K562 (cell line): ENCODE results near the gene MRPS15. TPM values are rescaled to one million over a fixed set of nuclear protein-coding genes. Genes with fewer than 3 reads are reported as not detected.

Experiments used
- CBFA2T3 ChIP-seq: fragments of 450-650 bp; IDR thresholded peaks from 2 replicates; pipeline ENCODE4 v1.6.1; 2017
- E2F3 ChIP-seq: fragments of 250-450 bp; sonication (Bioruptor Pico); IDR thresholded peaks from 2 replicates; pipeline ENCODE4 v1.4.0; 2020; ENCODE audit warnings: mild to moderate bottlenecking
- ETV6 ChIP-seq, 3 experiments: fragments of 150-350 bp in 1 of 3; sonication (generic) in 1 of 3; formaldehyde crosslinking in 1 of 3; IDR thresholded peaks; 2 replicates each; pipeline versions ENCODE4 v1.6.1 to v1.8.0; 2014 to 2022; ENCODE audit warnings: borderline replicate concordance in 2 of 3, low read depth in 2 of 3, antibody characterized with exemption in 1 of 3, low read length in 1 of 3, mild to moderate bottlenecking in 1 of 3, missing genetic modification reagents in 1 of 3
- FOXK2 ChIP-seq, 2 experiments: fragments of 450-650 bp; IDR thresholded peaks in 1 of 2; conservative IDR thresholded peaks in 1 of 2; 2 replicates each; pipeline ENCODE4 v1.6.1; 2016; ENCODE audit warnings: low read depth in 2 of 2, mild to moderate bottlenecking in 1 of 2
- ILK ChIP-seq: fragments of 450-650 bp; IDR thresholded peaks from 2 replicates; pipeline ENCODE4 v1.6.1; 2016; ENCODE audit warnings: missing genetic modification characterization, low read depth, mild to moderate bottlenecking, missing compliant biosample characterization, moderate library complexity, borderline replicate concordance
- MAFF ChIP-seq: IDR thresholded peaks from 2 replicates; pipeline ENCODE4 v1.6.1; 2012; ENCODE audit warnings: low read length, improper control_type of control experiment
- MCM2 ChIP-seq: fragments of 450-650 bp; IDR thresholded peaks from 2 replicates; pipeline ENCODE4 v1.6.1; 2017; ENCODE audit warnings: low read depth, mild to moderate bottlenecking
- NRF1 ChIP-seq, 2 experiments: fragments of 450-650 bp; IDR thresholded peaks in 1 of 2; conservative IDR thresholded peaks in 1 of 2; 2 replicates each; pipeline ENCODE4 v1.6.1; 2014; ENCODE audit warnings: mild to moderate bottlenecking in 2 of 2
- POLR2B ChIP-seq: fragments of 450-650 bp; IDR thresholded peaks from 2 replicates; pipeline ENCODE4 v1.6.1; 2018; ENCODE audit warnings: low read depth; ENCODE audit not compliant: partially characterized antibody
- RBM14 ChIP-seq: fragments of 200-400 bp; formaldehyde crosslinking; IDR thresholded peaks from 2 replicates; pipeline ENCODE4 v1.6.1; 2018; ENCODE audit warnings: low read depth, mild to moderate bottlenecking, low read length, moderate library complexity, borderline replicate concordance; ENCODE audit not compliant: insufficient read depth
- SREBF2 ChIP-seq: sonication (generic); formaldehyde crosslinking; IDR thresholded peaks from 2 replicates; pipeline ENCODE4 v1.4.0; 2020; ENCODE audit warnings: mild to moderate bottlenecking, missing genetic modification reagents
- ZBTB1 ChIP-seq: sonication (generic); formaldehyde crosslinking; IDR thresholded peaks from 2 replicates; pipeline ENCODE4 v1.8.1; 2023; ENCODE audit warnings: missing genetic modification reagents, low read depth, mild to moderate bottlenecking, borderline replicate concordance
- ZNF707 ChIP-seq: fragments of 250-450 bp; sonication (Bioruptor Pico); conservative IDR thresholded peaks from 2 replicates; pipeline ENCODE4 v1.8.0; 2022; ENCODE audit warnings: inconsistent platforms, mild to moderate bottlenecking, moderate library complexity
- ZNF79 ChIP-seq: fragments of 250-450 bp; sonication (Bioruptor Pico); IDR thresholded peaks from 2 replicates; pipeline ENCODE4 v1.4.0; 2020; ENCODE audit warnings: low read depth, mild to moderate bottlenecking, moderate library complexity
- ZNF830 ChIP-seq: fragments of 250-450 bp; sonication (Bioruptor Pico); IDR thresholded peaks from 2 replicates; pipeline ENCODE4 v1.5.0; 2021; ENCODE audit warnings: mild to moderate bottlenecking
- polyA plus RNA-seq, 8 experiments: library from polyadenylated mRNA; depleted of rRNA in 4 of 8; stranded (reverse) in 5 of 8; unstranded in 3 of 8; fragments of >200 nt; fragmentation: Nextera tagmentation in 2 of 8; fragmentation: Illumina TruSeq in 1 of 8; extraction: Ambion mirVana in 2 of 8; extraction: Trizol in 1 of 8; gene quantifications; 2 replicates each; pipeline versions ENCODE4 v1.2.1 to v1.2.3, GENCODE V29; 2011 to 2014; ENCODE audit warnings: inconsistent platforms in 1 of 8, missing spikeins in 1 of 8
- total RNA-seq, 7 experiments: library from RNA; depleted of rRNA in 6 of 7; stranded (reverse); fragments of >200 nt in 6 of 7; fragmentation: Illumina TruSeq in 2 of 7; extraction: Trizol in 2 of 7; gene quantifications; 2 replicates each; pipeline versions ENCODE4 v1.2.1 to v1.2.3, GENCODE V29; 2011 to 2021; ENCODE audit warnings: low replicate concordance in 1 of 7
- TF ChIP-seq, protein P1 (sequence below): fragments of 250-450 bp; sonication (Bioruptor Pico); IDR thresholded peaks from 2 replicates; pipeline ENCODE4 v1.5.0; 2020; ENCODE audit warnings: mild to moderate bottlenecking
- TF ChIP-seq, protein P2 (sequence below): fragments of 250-450 bp; sonication (Bioruptor Pico); IDR thresholded peaks from 2 replicates; pipeline ENCODE4 v1.8.0; 2021; ENCODE audit warnings: mild to moderate bottlenecking, moderate library complexity
- TF ChIP-seq, protein P3 (sequence below): fragments of 250-450 bp; sonication (Bioruptor Pico); IDR thresholded peaks from 2 replicates; pipeline ENCODE4 v1.4.0; 2020; ENCODE audit warnings: mild to moderate bottlenecking, moderate library complexity
- TF ChIP-seq, protein P4 (sequence below): fragments of 250-450 bp; sonication (Bioruptor Pico); IDR thresholded peaks from 2 replicates; pipeline ENCODE4 v1.4.0; 2020; ENCODE audit warnings: mild to moderate bottlenecking
- TF ChIP-seq, protein P5 (sequence below): fragments of 450-650 bp; formaldehyde crosslinking; IDR thresholded peaks from 2 replicates; pipeline ENCODE4 v1.4.0; 2022; ENCODE audit warnings: mild to moderate bottlenecking, moderate library complexity
- TF ChIP-seq, protein P6 (sequence below): fragments of 250-450 bp; sonication (Bioruptor Pico); IDR thresholded peaks from 2 replicates; pipeline ENCODE4 v1.8.0; 2021; ENCODE audit warnings: moderate library complexity, mild to moderate bottlenecking, inconsistent platforms

MRPS15 gene
- total and polyA plus RNA-seq, 9 of the 15 experiments (the other 6 are each of a cell fraction or from before 2014, with no cell fraction given), result 62.9 to 286 (median 149) TPM

DNA sequence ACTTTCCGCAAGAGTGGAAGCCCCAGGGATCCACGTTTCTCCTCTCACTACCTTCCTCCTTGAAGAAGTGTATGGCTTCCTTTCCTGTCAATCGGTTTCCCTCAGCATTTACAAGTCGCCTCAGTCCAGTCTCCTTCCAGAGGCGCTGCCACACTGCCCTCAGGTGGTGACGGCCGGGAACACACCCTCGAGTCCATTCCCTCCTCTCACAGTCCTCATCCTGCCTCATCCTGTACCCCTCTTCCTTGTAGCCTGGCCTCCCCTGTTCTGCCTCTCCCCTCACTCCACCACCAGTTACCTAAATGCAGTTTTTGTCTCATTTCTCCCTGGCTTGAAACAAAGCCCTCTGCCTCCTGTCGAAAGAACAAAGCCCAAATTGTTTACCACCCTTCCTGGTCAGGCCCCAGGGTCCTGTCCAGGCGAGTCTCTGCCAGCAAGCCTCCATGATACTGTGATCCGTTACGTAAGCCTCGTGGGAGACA is 43.3 kb downstream of the MRPS15 start (continued):
- TF ChIP-seq, protein P1, sequence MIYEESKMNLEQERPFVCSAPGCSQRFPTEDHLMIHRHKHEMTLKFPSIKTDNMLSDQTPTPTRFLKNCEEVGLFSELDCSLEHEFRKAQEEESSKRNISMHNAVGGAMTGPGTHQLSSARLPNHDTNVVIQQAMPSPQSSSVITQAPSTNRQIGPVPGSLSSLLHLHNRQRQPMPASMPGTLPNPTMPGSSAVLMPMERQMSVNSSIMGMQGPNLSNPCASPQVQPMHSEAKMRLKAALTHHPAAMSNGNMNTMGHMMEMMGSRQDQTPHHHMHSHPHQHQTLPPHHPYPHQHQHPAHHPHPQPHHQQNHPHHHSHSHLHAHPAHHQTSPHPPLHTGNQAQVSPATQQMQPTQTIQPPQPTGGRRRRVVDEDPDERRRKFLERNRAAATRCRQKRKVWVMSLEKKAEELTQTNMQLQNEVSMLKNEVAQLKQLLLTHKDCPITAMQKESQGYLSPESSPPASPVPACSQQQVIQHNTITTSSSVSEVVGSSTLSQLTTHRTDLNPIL (CRISPR knock-in tag), result no peak
- TF ChIP-seq ZBTB1 (no peak), MAFF (0 out of 2 replicates have a peak, but pooled peaks have one; percentile 19), ZNF79 (CRISPR knock-in tag) (no peak), RBM14 (no peak), MCM2 (no peak), E2F3 (CRISPR knock-in tag) (no peak), CBFA2T3 (no peak), ILK (tag) (no peak), SREBF2 (CRISPR knock-in tag) (no peak), NRF1 (conservative IDR thresholded peaks at IDR 0.05 in 1 of 2, IDR thresholded peaks at IDR 0.05 in 1 of 2) (no peak), FOXK2 (conservative IDR thresholded peaks at IDR 0.05 in 1 of 2, IDR thresholded peaks at IDR 0.05 in 1 of 2; ENCODE audit: low read depth in 2 of 2) (0 out of 4 replicates have a peak, but pooled peaks of 1 of the 2 experiments have one; percentile 14), ETV6 (IDR thresholded peaks at IDR 0.05; ENCODE audit: borderline replicate concordance in 1 of 2, low read depth in 2 of 2, low read length in 1 of 2) (no peak), ETV6 (CRISPR knock-in tag; IDR thresholded peaks at IDR 0.05; ENCODE audit: borderline replicate concordance) (no peak), POLR2B (no peak), ZNF830 (CRISPR knock-in tag) (no peak), ZNF707 (CRISPR knock-in tag) (no peak)
- TF ChIP-seq, protein P2, sequence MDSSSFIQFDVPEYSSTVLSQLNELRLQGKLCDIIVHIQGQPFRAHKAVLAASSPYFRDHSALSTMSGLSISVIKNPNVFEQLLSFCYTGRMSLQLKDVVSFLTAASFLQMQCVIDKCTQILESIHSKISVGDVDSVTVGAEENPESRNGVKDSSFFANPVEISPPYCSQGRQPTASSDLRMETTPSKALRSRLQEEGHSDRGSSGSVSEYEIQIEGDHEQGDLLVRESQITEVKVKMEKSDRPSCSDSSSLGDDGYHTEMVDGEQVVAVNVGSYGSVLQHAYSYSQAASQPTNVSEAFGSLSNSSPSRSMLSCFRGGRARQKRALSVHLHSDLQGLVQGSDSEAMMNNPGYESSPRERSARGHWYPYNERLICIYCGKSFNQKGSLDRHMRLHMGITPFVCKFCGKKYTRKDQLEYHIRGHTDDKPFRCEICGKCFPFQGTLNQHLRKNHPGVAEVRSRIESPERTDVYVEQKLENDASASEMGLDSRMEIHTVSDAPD (CRISPR knock-in tag), result no peak
- TF ChIP-seq, protein P3, sequence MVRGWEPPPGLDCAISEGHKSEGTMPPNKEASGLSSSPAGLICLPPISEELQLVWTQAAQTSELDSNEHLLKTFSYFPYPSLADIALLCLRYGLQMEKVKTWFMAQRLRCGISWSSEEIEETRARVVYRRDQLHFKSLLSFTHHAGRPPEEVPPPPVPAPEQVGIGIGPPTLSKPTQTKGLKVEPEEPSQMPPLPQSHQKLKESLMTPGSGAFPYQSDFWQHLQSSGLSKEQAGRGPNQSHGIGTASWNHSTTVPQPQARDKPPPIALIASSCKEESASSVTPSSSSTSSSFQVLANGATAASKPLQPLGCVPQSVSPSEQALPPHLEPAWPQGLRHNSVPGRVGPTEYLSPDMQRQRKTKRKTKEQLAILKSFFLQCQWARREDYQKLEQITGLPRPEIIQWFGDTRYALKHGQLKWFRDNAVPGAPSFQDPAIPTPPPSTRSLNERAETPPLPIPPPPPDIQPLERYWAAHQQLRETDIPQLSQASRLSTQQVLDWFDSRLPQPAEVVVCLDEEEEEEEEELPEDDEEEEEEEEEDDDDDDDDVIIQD (CRISPR knock-in tag), result no peak
- TF ChIP-seq, protein P4, sequence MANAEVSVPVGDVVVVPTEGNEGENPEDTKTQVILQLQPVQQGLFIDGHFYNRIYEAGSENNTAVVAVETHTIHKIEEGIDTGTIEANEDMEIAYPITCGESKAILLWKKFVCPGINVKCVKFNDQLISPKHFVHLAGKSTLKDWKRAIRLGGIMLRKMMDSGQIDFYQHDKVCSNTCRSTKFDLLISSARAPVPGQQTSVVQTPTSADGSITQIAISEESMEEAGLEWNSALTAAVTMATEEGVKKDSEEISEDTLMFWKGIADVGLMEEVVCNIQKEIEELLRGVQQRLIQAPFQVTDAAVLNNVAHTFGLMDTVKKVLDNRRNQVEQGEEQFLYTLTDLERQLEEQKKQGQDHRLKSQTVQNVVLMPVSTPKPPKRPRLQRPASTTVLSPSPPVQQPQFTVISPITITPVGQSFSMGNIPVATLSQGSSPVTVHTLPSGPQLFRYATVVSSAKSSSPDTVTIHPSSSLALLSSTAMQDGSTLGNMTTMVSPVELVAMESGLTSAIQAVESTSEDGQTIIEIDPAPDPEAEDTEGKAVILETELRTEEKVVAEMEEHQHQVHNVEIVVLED (CRISPR knock-in tag), result no peak
- TF ChIP-seq, protein P5, sequence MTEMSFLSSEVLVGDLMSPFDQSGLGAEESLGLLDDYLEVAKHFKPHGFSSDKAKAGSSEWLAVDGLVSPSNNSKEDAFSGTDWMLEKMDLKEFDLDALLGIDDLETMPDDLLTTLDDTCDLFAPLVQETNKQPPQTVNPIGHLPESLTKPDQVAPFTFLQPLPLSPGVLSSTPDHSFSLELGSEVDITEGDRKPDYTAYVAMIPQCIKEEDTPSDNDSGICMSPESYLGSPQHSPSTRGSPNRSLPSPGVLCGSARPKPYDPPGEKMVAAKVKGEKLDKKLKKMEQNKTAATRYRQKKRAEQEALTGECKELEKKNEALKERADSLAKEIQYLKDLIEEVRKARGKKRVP (CRISPR knock-in tag), result no peak
- TF ChIP-seq, protein P6, sequence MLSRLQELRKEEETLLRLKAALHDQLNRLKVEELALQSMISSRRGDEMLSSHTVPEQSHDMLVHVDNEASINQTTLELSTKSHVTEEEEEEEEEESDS (CRISPR knock-in tag), result no peak
